ENCODE results near the gene NAA16.
"Not testable (repeated sequence)": the region's sequence is repeated elsewhere in the genome, so short reads cannot be mapped to it uniquely, and the experiment has no call there.

Gene NAA16

DNA sequence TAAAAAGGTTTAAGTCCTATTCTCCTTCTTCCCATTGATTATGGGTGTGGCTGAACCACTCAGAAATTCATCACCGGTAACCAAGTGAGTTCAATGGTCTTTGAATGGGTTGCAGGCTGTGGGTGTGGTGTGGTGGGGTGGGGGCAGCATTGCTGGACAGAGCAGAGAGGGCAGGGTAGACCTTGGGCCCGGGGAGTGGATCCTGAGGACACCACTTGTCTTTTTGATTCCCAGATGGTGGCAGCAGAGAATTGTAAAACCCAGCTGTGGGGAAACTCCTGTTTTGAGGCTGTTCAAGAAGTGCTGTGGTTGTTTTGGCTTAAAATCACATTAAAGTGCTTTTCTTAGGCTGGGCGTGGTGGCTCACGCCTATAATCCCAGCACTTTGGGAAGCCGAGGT lies 100.5 kb downstream of the NAA16 start:
- peak; percentile 52 for DNase-seq

DNA sequence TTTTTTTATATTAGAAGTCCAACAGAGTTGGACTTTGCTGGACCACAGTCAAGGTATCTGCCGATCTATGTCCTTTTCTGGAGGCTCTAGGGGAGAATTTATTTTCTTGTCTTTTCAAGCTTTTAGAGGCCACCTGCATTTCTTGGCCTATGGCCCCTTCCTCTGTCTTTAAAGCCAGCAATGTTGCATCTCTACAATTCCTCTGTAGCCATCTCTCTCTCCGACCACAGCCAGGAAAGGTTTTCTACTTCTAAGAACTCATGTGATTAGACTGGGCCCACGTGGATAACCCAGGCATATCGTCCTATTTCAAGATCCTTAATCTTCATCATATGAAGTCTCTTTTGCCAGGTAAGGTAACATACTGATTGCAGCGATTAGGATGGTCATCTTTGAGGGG lies 102.8 kb downstream of the NAA16 start:
- DNase-seq: no peak

DNA sequence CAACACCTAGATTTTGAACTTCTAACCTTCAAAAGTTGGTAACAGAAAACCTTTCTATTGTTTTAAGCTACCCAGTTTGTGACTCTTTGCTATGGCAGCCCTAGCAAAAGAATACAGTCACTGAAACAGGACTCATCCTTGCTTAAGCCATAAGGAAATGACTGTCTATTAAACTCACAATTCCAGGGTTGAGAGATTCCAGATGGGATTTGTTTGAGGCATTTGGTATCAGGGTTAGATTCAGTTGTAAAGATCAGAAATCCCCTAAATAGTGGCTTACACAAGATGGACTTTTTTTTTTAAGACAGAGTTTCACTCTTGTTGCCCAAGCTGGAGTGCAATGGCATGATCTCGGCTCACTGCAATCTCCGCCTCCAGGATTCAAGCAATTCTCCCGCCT lies 105.2 kb downstream of the NAA16 start:
- peak; percentile 34 for DNase-seq

DNA sequence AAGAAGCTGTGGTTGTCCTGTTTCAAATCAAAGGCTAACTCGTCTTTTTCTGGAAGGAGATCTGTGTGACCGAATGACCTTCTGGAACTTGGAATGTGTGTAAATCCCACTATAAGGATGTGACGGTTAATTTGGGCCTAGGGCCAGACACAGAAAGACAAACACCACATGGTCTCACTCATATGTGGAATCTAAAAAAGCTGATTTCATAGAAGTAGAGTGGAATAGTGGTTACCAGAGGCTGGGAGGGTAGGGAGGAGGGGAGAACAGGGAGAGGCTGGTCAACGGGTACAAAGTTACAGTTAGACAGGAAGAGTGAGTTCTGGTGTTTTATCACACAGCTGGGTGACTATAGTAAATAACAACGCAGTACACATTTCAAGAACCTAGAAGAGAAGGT lies 107.0 kb downstream of the NAA16 start:
- DNase-seq: peak; percentile 88

DNA sequence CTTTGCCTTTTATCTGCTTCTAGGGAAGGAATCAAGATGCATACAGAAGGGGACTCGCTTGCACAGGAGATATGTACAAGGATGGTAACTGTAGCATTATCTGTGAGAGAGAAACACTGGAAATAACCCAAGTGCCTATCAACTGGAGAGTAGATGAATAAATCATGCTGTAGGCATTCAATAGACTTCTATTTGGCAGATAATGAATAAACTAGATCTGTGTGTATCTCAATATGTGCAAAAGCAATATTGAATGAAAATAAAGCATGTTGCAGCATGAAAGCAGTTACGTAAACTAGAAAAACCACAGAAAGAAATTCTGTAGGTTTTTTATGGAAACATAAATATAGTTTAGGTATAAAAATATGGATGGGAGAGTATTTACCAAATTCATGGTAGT lies 107.7 kb downstream of the NAA16 start:
- no peak for DNase-seq

DNA sequence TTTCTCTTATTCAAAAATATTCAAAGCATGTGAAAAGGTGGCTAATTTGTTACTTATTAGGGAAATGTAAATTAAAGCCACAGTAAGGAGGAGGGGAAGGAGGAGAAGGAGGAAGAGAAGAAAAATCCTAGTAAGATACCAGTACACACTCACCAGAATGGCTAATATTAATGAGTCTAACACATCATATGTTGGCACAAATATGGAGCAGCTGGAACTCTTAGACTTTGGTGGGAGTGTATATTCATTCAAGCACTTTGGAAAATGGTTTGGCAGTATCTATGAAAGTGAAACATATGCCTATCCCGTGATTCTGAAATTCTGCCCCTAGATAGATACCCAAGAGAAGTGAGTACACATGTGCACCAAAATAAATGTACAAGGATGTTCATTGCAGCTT lies 108.1 kb downstream of the NAA16 start:
- DNase-seq: peak; percentile 13

DNA sequence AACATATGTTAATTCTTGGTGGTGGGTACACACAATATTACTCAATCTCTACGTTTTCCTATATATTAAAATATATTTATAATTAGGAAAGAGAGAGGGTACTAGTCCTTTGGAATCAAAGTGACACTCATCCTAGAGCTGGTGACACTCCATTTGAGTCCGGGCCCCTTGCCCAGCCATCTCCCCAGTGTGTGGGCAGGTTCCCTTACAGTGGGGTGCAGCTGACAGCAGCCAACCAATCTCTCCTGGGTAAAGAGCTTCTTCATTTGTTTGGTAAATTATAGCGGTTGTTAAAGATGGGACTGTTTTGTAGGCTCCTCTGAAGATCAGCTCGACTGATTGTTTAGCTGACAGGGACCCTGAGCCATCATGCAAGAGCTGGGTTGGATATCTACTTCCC lies 109.1 kb downstream of the NAA16 start:
- no peak for DNase-seq

DNA sequence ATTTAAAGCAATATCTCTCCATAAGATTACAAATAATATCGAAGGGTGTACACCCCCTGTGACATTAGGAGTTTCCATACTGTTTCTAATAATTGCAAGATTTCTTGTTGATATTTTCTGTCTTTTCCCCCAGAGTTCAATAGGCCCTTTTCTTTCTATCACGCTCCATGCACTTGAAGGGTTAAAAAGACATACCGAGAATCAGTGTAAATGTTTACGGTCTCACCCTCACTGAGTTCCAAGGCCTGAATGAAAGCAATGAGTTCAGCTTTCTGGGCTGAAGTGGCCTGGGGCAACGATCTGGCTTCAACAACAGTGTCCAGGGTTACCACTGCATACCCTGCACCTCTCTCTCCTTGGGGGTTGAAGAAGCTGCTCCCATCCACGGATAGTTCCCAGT lies 110.3 kb downstream of the NAA16 start:
- not testable (repeated sequence) for DNase-seq

DNA sequence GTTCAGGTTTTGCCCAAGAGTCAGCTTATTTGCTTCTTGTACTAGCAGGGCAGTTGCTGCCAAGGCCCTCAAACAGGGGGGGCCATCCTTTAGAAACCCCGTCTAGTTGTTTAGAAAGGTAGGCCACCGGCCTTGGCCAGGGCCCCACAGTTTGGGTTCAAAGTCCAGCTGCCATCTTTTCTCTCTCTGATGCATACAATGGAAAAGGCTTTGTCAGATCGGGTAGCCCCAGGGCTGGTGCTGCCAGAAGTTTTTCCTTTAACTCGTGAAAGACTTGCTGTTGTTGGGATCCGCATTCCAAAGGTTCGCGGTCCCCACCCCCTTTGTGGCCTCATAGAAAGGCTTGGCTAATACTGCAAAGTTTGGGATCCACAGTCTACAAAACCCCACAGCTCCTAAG lies 110.9 kb downstream of the NAA16 start:
- DNase-seq: not testable (repeated sequence)

DNA sequence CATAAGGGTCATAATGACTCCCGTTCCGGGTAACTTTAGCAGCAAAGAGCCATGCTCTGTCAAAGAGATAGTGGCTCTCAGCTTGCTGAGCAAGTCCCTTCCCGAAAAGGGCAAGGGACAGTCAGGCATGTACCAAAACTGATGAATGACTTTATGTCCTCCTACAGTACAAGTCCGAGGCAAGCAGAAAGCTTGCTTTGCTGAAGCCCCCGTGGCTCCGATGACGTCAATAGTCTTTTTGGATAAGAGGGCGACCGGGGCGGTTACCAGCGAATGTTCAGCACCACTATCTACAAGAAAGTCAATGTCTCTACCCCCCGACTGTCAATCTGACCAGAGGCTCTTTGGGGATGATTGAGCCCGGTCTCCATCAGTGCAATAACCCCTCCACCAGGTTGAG lies 112.2 kb downstream of the NAA16 start:
- DNase-seq: not testable (repeated sequence)

DNA sequence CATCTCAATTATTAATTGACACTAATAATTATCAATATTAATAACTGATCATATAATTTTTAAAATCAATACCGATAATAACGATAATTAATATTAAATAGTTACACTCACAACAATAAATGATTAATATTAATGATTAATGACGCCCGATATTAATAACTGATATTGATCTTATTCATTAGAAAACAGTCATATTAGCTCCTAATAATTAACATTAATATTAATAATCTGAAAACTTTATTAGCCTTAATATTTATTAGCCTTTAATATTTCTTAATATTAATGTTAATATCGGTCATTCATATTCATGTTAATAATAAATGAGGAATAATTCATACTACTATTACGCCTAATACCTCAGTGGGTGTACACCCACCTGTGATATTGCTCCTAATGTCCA lies 113.6 kb downstream of the NAA16 start:
- DNase-seq: not testable (repeated sequence)

DNA sequence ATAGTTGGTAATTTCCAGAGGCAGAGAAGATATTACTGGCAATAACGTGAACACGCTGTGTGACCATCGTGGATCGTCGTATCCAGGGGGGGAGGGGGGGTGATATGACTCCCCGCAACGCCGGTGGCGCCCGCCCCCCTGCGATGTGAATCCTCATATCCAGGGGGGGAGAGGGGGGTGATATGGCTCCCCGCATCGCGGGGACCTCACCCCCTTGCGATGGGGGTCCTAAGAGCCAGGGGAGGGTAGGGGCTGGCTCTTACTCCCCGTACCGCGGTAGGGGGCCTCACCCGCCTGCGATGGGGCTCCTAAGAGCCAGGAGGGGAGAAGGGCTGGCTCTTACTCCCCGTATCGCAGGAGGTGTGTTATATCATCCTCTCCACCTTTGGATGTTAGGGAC lies 115.0 kb downstream of the NAA16 start:
- no peak for DNase-seq

Data from HCEC 1CT (cell line).